NB4 (cell line): Measurements from ENCODE around the gene EVA1C.

Experiments
- MYC ChIP-seq: IDR thresholded peaks from 2 replicates; pipeline ENCODE4 v1.6.1; 2011; ENCODE audit warnings: low read depth, low read length
- POLR2A ChIP-seq: IDR thresholded peaks from 2 replicates; pipeline ENCODE4 v1.6.1; 2011; ENCODE audit warnings: mild to moderate bottlenecking; ENCODE audit not compliant: insufficient read length; ENCODE audit errors: extremely low read depth
- TF ChIP-seq, protein P1 (sequence below): IDR thresholded peaks from one replicate; pipeline ENCODE4 v1.5.1; 2012; ENCODE audit warnings: low read depth, low read length
- TF ChIP-seq, protein P2 (sequence below): IDR thresholded peaks from 2 replicates; pipeline ENCODE4 v1.6.1; 2011; ENCODE audit warnings: low read depth, low read length

GRCh38 chr21:32520875-32521735 lies 108.6 kb downstream of the EVA1C start:
- TF ChIP-seq, protein P1, sequence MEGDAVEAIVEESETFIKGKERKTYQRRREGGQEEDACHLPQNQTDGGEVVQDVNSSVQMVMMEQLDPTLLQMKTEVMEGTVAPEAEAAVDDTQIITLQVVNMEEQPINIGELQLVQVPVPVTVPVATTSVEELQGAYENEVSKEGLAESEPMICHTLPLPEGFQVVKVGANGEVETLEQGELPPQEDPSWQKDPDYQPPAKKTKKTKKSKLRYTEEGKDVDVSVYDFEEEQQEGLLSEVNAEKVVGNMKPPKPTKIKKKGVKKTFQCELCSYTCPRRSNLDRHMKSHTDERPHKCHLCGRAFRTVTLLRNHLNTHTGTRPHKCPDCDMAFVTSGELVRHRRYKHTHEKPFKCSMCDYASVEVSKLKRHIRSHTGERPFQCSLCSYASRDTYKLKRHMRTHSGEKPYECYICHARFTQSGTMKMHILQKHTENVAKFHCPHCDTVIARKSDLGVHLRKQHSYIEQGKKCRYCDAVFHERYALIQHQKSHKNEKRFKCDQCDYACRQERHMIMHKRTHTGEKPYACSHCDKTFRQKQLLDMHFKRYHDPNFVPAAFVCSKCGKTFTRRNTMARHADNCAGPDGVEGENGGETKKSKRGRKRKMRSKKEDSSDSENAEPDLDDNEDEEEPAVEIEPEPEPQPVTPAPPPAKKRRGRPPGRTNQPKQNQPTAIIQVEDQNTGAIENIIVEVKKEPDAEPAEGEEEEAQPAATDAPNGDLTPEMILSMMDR = no peak
- TF ChIP-seq POLR2A = no peak
- TF ChIP-seq, protein P2, sequence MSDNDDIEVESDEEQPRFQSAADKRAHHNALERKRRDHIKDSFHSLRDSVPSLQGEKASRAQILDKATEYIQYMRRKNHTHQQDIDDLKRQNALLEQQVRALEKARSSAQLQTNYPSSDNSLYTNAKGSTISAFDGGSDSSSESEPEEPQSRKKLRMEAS = no peak
- peak; percentile 14; the same call in 1 of the 2 replicates for TF ChIP-seq MYC
